DOHH2 (cell line): ENCODE data around the gene LACTBL1.

Experiments used
- H3F3A ChIP-seq: fragments of 200-600 bp; sonication (generic), shearing (Covaris generic); 2 replicates; pipeline ENCODE4 v1.6.0; 2016; ENCODE audit warnings: antibody characterized with exemption, mild to moderate bottlenecking; ENCODE audit not compliant: control insufficient read depth, insufficient read depth
- H3K27ac ChIP-seq: fragments of 200-600 bp; sonication (generic); 2 replicates; pipeline ENCODE4 v1.5.1; 2014; ENCODE audit warnings: low read depth, mild to moderate bottlenecking, low read length, moderate library complexity
- H3K27me3 ChIP-seq: fragments of 200-600 bp; sonication (generic); 2 replicates; pipeline ENCODE4 v1.6.1; 2014; ENCODE audit warnings: mild to moderate bottlenecking, low read length, mixed read lengths; ENCODE audit not compliant: control insufficient read depth
- H3K36me3 ChIP-seq: fragments of 200-600 bp; sonication (generic); 2 replicates; pipeline ENCODE4 v1.6.1; 2014; ENCODE audit warnings: mild to moderate bottlenecking, low read length, moderate library complexity, mixed read lengths; ENCODE audit not compliant: control insufficient read depth
- H3K4me1 ChIP-seq: fragments of 200-600 bp; sonication (generic); 2 replicates; pipeline ENCODE4 v1.6.1; 2014; ENCODE audit warnings: mild to moderate bottlenecking, low read length, mixed read lengths; ENCODE audit not compliant: control insufficient read depth
- H3K4me2 ChIP-seq: fragments of 200-600 bp; sonication (generic); 2 replicates; pipeline ENCODE4 v1.6.0; 2014; ENCODE audit warnings: mild to moderate bottlenecking, low read length, moderate library complexity
- H3K4me3 ChIP-seq: fragments of 200-600 bp; sonication (generic); 2 replicates; pipeline ENCODE4 v1.5.1; 2014; ENCODE audit warnings: mild to moderate bottlenecking, low read length, mixed read lengths
- H3K79me2 ChIP-seq: fragments of 200-600 bp; sonication (generic); 2 replicates; pipeline ENCODE4 v1.6.1; 2014; ENCODE audit warnings: mild to moderate bottlenecking, low read length, mixed read lengths; ENCODE audit not compliant: control insufficient read depth
- H3K9me2 ChIP-seq: fragments of 200-600 bp; sonication (generic); replicated peaks from 2 replicates; pipeline ENCODE4 v1.6.1; 2014; ENCODE audit warnings: mild to moderate bottlenecking, low read length, mixed read lengths; ENCODE audit not compliant: control insufficient read depth
- H3K9me3 ChIP-seq: fragments of 200-600 bp; sonication (generic); 2 replicates; pipeline ENCODE4 v1.6.1; 2014; ENCODE audit warnings: antibody characterized with exemption, low read length, mixed read lengths; ENCODE audit not compliant: control insufficient read depth, insufficient read depth
- H4K20me1 ChIP-seq: fragments of 200-600 bp; sonication (generic); 2 replicates; pipeline ENCODE4 v1.6.0; 2014; ENCODE audit warnings: low read depth, mild to moderate bottlenecking, antibody characterized with exemption, low read length, moderate library complexity; ENCODE audit not compliant: control insufficient read depth, insufficient read depth
- EZH2phosphoT487 ChIP-seq: fragments of 200-600 bp; sonication (generic); IDR thresholded peaks from 2 replicates; pipeline ENCODE4 v1.6.1; 2017; ENCODE audit warnings: borderline replicate concordance, mild to moderate bottlenecking, antibody characterized with exemption, low read length, moderate library complexity, mixed read lengths
- TF ChIP-seq, protein P1 (sequence below): fragments of 200-600 bp; sonication (generic); IDR thresholded peaks from one replicate; pipeline ENCODE4 v1.5.1; 2014; ENCODE audit warnings: antibody characterized with exemption, mild to moderate bottlenecking, low read depth, low read length; ENCODE audit not compliant: poor library complexity, severe bottlenecking

LACTBL1 gene

DNA sequence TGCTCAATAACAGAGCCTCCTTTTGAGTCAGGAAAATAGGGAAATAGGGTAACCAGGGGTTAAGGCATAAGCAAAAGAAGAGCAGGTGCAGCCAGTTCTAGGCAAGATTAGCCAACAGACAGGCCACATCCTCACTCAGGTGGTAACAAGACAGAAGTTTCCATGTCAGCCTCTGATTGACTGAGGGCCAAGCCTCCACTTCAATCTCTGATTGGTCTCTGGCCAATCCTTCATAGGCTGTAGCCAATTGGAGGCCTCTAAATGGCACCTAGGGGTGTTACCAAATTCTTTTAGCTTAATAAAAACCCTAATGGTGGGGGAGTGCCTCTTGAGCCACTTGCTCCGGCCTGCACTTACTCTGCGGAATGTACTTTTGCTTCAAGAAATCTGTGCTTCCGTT, 37.2 kb downstream of the LACTBL1 start:
- no peaks in the 10 kb centered on the region for H3K79me2 ChIP-seq
- H3K27me3 ChIP-seq: no peaks in the 10 kb centered on the region
- peaks cover 8% of the 10 kb centered on the region; the same call in 1 of the 2 replicates for H3K9me3 ChIP-seq
- H4K20me1 ChIP-seq: no peaks in the 10 kb centered on the region
- H3K4me2 ChIP-seq: no peak overlapping the region
- TF ChIP-seq, protein P1, sequence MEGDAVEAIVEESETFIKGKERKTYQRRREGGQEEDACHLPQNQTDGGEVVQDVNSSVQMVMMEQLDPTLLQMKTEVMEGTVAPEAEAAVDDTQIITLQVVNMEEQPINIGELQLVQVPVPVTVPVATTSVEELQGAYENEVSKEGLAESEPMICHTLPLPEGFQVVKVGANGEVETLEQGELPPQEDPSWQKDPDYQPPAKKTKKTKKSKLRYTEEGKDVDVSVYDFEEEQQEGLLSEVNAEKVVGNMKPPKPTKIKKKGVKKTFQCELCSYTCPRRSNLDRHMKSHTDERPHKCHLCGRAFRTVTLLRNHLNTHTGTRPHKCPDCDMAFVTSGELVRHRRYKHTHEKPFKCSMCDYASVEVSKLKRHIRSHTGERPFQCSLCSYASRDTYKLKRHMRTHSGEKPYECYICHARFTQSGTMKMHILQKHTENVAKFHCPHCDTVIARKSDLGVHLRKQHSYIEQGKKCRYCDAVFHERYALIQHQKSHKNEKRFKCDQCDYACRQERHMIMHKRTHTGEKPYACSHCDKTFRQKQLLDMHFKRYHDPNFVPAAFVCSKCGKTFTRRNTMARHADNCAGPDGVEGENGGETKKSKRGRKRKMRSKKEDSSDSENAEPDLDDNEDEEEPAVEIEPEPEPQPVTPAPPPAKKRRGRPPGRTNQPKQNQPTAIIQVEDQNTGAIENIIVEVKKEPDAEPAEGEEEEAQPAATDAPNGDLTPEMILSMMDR: no peak
- TF ChIP-seq EZH2phosphoT487: no peak
- H3K4me3 ChIP-seq: no peak overlapping the region
- H3K4me1 ChIP-seq: no peaks in the 10 kb centered on the region
- no peaks in the 10 kb centered on the region for H3K9me2 ChIP-seq
- H3K36me3 ChIP-seq: no peaks in the 10 kb centered on the region
- no peaks in the 10 kb centered on the region for H3F3A ChIP-seq
- no peak overlapping the region for H3K27ac ChIP-seq

GRCh38 chr1:22932803-22933470, 39.7 kb downstream of the LACTBL1 start:
- H3K36me3 ChIP-seq: no peaks in the 10 kb centered on the region
- no peak overlapping the region for H3K4me2 ChIP-seq
- H3K9me2 ChIP-seq: no peaks in the 10 kb centered on the region
- H4K20me1 ChIP-seq: no peaks in the 10 kb centered on the region
- no peak overlapping the region for H3K4me3 ChIP-seq
- H3K4me1 ChIP-seq: no peaks in the 10 kb centered on the region
- no peaks in the 10 kb centered on the region for H3K9me3 ChIP-seq
- H3K27ac ChIP-seq: no peak overlapping the region
- H3K27me3 ChIP-seq: no peaks in the 10 kb centered on the region
- TF ChIP-seq EZH2phosphoT487: no peak
- TF ChIP-seq, protein P1: no peak
- H3F3A ChIP-seq: no peaks in the 10 kb centered on the region
- H3K79me2 ChIP-seq: no peaks in the 10 kb centered on the region

GRCh38 chr1:22930240-22930912, 42.3 kb downstream of the LACTBL1 start:
- TF ChIP-seq EZH2phosphoT487: no peak
- TF ChIP-seq, protein P1: peak; percentile 77
- no peak overlapping the region for H3K4me3 ChIP-seq
- no peaks in the 10 kb centered on the region for H3K36me3 ChIP-seq
- no peaks in the 10 kb centered on the region for H3F3A ChIP-seq
- no peaks in the 10 kb centered on the region for H3K79me2 ChIP-seq
- no peaks in the 10 kb centered on the region for H3K27me3 ChIP-seq
- no peak overlapping the region for H3K27ac ChIP-seq
- no peaks in the 10 kb centered on the region for H3K4me1 ChIP-seq
- no peak overlapping the region for H3K4me2 ChIP-seq
- H3K9me3 ChIP-seq: no peaks in the 10 kb centered on the region
- H4K20me1 ChIP-seq: no peaks in the 10 kb centered on the region
- no peaks in the 10 kb centered on the region for H3K9me2 ChIP-seq
